ENCODE results near the gene CBLB. TPM values are rescaled to one million over a fixed set of nuclear protein-coding genes. Genes with fewer than 3 reads are reported as not detected.

CBLB gene
- total RNA-seq, 4 donors from 2014 or later = 91.2 to 173 (median 158) TPM

- TF ChIP-seq, protein P1, sequence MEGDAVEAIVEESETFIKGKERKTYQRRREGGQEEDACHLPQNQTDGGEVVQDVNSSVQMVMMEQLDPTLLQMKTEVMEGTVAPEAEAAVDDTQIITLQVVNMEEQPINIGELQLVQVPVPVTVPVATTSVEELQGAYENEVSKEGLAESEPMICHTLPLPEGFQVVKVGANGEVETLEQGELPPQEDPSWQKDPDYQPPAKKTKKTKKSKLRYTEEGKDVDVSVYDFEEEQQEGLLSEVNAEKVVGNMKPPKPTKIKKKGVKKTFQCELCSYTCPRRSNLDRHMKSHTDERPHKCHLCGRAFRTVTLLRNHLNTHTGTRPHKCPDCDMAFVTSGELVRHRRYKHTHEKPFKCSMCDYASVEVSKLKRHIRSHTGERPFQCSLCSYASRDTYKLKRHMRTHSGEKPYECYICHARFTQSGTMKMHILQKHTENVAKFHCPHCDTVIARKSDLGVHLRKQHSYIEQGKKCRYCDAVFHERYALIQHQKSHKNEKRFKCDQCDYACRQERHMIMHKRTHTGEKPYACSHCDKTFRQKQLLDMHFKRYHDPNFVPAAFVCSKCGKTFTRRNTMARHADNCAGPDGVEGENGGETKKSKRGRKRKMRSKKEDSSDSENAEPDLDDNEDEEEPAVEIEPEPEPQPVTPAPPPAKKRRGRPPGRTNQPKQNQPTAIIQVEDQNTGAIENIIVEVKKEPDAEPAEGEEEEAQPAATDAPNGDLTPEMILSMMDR (IDR thresholded peaks at IDR 0.05; ENCODE audit: low read depth) = no peak
These were observed 163.9 kb downstream of the CBLB start for GRCh38 chr3:105704726-105705410.

GRCh38 chr3:105700575-105700974 lies 168.2 kb downstream of the CBLB start:
- TF ChIP-seq, protein P1 (IDR thresholded peaks at IDR 0.05; ENCODE audit: low read depth) = no peak

DNA sequence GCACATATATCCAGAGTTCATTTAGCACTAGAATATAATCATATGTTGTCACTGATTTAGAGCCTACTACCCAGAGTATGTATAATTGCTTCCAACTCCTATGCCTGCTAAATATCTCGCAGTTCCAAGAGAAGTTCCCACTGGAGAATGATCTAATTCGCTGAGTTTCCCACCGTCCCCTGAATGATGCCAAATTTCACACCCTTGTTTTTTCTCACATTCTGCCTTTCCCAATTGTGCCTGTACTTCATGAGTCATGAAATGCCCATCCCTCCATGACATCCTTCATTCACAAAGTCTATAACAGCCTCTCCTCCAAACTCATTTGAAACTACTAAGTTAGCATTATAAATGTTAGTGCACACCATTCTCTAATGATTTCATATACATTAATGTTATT lies 177.2 kb downstream of the CBLB start:
- TF ChIP-seq, protein P1 (IDR thresholded peaks at IDR 0.05; ENCODE audit: low read depth) = no peak

DNA sequence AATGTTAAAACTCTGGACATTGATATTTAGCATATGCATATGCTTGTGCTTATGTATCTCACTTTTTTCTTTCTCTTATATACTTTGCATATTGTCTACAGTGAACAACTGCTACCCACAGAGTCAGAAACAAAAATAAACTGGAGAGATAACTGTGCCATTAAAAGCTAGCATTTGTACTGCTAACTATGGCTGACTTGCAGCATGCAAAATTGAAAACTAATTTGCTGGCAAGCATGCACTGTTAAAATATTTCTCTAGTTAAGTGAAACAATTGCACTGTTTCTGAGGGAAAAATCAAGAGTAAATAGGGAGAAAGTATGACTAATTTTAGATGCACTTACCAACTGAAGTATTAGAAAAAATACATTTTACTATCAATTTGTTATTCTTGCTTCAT lies 177.8 kb downstream of the CBLB start:
- TF ChIP-seq, protein P1 (IDR thresholded peaks at IDR 0.05; ENCODE audit: low read depth) = no peak

DNA sequence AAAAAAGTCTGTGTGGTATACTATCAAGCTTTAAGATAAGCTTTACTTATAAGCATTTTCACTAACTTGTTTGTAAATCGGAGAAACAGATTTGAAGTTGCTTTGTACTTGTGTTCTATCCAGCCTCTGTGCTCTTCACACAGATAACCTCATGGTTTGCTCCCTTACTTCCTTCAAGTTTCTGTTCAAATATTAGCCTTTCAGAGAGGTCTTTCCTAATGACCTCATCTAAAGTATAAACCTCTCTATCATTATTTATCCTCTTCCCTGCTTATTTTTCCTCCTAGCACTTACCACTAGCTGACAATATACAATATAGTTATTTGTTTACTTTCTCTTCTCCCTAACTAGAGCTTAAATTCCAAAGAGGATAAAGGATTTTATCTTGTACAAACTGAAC lies 180.0 kb downstream of the CBLB start:
- TF ChIP-seq, protein P1 (IDR thresholded peaks at IDR 0.05; ENCODE audit: low read depth) = no peak

DNA sequence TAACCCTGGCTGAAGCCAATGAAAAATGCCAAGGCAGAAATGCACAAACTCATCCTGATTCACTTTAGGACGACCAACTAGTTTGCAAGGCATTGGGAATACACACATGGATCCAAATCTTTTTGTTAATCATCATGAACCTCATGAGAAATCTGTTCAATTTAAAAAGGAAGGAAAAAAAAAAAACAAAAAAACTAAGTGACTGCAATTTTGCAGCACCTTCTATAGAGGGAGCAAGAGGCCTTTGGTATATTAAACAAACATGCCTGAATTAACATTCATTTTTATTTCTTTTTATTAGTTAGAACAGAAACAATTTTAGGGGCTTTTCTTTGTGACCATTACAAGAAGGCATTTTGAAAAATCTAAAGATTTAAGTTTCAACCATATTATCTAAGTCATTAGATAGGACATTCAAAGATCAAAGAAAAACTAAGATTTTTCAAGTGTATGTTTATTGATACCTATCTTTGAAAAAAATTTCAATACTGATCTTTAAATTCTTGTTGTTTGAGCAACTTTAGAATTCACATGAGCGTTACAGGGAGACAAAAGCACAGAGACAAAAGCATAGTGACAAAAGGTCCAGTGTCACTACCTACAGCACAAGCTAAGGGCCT lies 182.4 kb downstream of the CBLB start:
- TF ChIP-seq, protein P1 (IDR thresholded peaks at IDR 0.05; ENCODE audit: low read depth) = no peak

- TF ChIP-seq, protein P1 (IDR thresholded peaks at IDR 0.05; ENCODE audit: low read depth) = no peak
These were observed 188.9 kb downstream of the CBLB start for GRCh38 chr3:105679951-105680350.
